HG02973 (cell line): ENCODE results near the gene CABP2.
"Not testable (repeated sequence)": the region's sequence is repeated elsewhere in the genome, so short reads cannot be mapped to it uniquely, and the experiment has no call there.

ENCODE experiments used
- ATAC-seq: cut with Tn5 transposase; IDR thresholded peaks from one replicate; pipeline ENCODE4 v1.9.1; 2021; ENCODE audit warnings: moderate library complexity; ENCODE audit not compliant: unreplicated experiment

Gene CABP2

DNA sequence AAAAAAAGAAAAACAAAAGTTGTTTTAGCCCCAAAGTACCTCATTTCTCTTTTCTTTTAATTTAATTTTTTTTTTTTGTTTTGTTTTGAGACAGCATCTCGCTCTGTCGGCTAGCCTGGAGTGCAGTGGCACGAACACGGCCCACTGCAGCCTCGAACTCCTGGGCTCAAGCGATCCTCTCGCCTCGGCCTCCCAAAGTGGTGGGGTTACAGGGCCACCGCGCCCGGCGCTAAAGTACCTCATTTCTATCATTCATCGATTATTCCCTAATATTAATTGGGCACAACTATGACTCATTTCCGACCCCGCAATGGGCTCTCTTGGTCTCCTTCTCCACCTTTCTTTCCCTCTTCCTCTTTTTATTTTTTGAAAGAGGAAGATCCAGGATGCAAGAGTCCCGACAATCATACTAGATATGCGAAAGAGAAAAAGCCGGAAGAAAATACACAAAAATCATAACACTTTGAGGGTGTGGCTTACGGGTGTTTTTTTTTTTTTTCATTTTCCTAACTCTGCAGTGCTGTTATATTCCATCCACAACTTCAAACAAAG lies 40.9 kb downstream of the CABP2 start:
- ATAC-seq: no peak

GRCh38 chr11:67477344-67478050 lies 45.7 kb downstream of the CABP2 start:
- ATAC-seq: not testable (repeated sequence)

DNA sequence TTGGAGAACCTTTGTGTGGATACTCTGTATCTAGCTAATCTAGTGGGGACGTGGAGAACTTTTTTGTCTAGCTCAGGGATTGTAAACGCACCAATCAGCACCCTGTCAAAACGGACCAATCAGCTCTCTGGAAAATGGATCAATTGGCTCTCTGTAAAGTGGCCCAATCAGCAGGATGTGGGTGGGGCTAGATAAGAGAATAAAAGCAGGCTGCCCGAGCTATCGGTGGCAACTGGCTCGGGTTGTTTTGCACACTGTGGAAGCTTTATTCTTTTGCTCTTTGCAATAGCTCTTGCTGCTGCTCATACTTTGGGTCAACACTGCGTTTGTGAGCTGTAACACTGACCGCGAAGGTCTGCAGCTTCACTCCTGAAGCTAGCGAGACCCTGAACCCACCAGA lies 46.6 kb downstream of the CABP2 start:
- ATAC-seq: not testable (repeated sequence)

DNA sequence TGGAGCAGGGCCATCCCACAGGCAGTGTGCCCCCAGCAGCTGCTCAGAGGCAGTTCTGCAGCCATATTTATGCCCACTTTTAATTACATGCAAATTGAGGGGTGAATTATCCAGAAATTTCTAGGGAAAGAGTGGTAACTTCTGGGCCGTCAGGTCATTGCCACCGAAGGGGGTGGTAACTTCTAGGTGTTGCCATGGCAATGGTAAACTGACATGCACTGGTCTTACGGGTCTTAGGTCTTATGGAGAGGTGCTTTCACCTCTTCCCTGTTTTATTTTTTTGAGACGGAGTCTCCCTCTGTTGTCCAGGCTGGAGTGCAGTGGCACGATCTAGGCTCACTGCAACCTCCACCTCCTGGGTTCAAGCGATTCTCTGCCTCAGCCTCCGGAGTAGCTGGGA lies 50.4 kb downstream of the CABP2 start:
- ATAC-seq: no peak

DNA sequence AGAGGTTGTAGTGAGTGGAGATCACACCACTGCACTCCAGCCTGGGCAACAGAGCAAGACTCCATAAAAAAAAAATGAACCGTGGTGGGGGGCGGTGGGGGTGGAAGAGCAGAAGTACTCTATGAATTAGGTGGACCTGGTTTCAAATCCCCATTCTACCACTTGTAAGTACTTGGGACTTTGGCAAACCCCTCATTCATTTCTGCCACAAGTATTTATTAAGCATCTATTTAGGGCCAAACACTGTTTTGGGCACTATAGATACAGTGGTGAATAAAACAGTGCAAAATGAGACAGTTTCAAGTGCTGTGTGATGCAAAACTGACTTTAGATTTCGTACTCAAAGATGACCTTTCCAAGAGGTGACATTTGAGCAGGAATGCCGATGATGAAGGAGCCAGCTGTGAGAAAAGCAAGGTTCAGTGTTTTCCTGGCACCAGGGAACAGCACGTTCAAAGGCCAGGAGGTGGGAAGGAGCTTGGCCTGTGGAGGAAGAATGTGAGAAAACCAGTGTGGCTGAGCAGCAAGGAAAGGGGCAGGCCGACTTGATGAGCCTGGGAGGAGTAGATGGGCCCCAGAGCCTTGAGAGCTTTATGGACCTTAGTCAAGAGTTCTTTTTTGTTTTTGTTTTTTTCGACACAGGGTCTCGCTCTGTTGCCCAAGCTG lies 52.8 kb downstream of the CABP2 start:
- ATAC-seq: no peak

- ATAC-seq: no peak
These were observed 53.8 kb downstream of the CABP2 start for GRCh38 chr11:67469508-67469811.
